Activated T-cell treated with anti-CD3 and anti-CD28 coated beads for 48 hours (primary cell): ENCODE results near the gene TRPM3.

Experiments
- DNase-seq: peaks from one replicate; pipeline ENCODE4 v3.0.0-alpha.2; 2020; ENCODE audit warnings: low read depth

Gene TRPM3

DNA sequence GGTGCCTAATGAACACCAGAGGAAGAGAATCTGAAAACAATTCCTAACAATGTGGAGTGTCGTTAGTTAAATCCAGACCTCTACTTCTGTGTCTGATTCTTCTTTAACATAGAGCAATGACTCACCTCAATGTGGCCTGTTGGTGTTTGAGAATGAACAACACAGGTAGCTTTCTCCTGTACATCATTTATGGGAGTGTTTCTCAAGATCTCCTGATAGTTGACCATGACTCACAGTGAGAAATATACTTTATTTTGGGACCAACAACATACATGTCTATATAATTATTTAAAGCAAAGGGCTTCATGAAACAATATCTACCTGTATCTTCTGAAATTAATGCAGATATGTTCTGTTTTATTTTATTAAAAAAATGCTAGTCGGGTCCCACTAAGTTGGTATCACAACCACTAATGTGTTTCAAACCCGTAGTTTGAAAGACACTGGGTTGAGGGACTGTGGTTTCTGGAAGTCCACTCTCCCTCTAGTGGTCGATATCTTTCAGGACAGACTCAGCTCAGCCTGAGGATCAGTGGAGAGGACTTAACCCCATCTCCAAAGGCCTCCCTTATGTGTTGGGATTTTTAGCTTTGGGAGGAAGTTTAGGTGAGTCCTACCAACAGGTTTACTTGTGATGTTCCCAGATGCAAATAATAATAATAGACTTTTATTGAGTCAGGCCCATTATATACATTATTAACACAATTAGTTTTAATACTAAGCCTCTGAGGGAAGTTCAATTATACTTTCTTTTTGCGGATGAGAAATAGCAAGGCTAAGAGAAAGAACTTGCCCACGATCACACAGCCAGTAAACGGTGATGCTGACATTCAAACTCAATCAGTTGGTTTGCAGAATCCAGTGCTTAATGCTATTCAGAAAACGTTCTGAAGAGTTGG lies 636.9 kb downstream of the TRPM3 start:
- DNase-seq = no peak

DNA sequence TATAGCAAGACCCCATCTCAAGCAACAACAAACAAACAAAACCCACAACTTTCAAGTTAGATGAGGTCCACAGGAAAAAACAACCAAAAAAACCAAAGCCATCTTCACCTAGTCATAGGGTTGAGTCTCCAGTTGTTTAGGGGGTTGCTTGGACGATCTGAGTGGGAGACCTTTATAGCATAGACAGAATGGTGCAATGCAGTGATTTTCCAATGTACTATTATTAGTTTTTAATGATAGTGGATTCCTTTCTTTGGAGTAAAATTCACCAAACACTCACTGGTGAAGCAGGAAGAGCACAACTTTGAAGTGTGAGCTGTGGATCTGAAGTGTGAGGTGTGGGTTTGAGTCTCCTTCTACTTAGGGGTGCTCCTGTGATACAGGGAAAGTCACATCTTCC lies 640.0 kb downstream of the TRPM3 start:
- no peak for DNase-seq

DNA sequence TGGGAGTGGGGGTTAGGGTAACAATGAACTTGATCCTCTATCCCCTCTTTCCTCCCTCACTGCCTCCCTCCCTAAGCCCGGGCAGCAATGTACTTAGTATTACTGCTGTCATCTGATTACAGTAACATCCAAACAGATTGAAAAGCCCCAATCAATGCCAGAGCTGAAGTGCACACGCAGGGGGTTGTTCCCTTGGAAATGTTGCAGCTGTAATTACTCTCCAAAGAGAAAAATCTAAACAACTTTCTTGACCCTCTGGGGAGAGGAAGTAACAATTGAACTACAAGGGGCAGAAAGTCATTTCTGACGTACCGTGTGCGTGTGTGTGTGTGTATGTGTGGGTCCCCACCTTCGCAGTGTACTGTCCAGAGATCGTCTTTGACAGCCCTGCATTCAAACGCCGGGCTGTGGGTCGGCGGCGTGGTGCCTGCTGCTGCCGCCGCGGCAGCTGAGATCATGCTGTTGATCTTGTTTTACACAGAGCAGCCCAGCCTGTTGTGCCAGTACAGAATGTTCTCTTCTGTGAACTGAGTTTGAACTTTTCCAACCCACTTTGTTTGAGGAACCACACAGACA lies 640.9 kb downstream of the TRPM3 start:
- DNase-seq = no peak

DNA sequence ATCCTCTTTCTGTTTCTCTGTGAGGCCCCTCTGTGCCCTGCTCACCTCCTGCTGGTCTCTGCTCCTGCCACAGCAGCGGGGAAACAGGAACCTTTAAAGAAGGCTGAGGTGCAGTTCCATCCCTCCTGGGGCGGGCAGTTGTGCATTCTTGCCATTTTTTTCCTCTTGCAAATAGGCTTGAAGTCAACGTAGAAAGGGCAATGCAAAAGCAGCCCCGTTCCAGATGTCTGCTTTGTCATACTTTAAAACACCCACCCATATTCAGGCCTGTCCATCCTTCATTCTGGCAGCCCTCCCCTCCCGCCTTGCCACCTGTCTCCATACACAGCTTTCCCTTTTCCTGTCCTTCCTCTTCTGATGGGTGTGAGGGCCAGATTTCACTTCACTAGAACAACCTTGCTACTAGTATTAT lies 641.5 kb downstream of the TRPM3 start:
- no peak for DNase-seq
